Brain pericyte (primary cell): ENCODE data around the gene FSTL4.

ENCODE experiments used
- DNase-seq: peaks from one replicate; pipeline ENCODE4 v3.0.0-alpha.2; 2012; ENCODE audit warnings: low read depth, low spot score

Gene FSTL4

GRCh38 chr5:133514456-133514855 is 97.9 kb downstream of the FSTL4 start:
- DNase-seq, result no peak

GRCh38 chr5:133512896-133513295 is 99.4 kb downstream of the FSTL4 start:
- DNase-seq, result no peak

GRCh38 chr5:133511653-133512235 is 100.6 kb downstream of the FSTL4 start:
- DNase-seq, result no peak

- no peak for DNase-seq
Observed at GRCh38 chr5:133510634-133511262, 101.6 kb downstream of the FSTL4 start.

- DNase-seq, result no peak
Observed at GRCh38 chr5:133509742-133510079, 102.6 kb downstream of the FSTL4 start.

- DNase-seq, result no peak
Observed at GRCh38 chr5:133508845-133509741, 103.2 kb downstream of the FSTL4 start.

- DNase-seq, result no peak
Observed at GRCh38 chr5:133508331-133508730, 104.0 kb downstream of the FSTL4 start.

- no peak for DNase-seq
Observed at GRCh38 chr5:133506181-133506580, 106.2 kb downstream of the FSTL4 start.

GRCh38 chr5:133503511-133503910 is 108.8 kb downstream of the FSTL4 start:
- DNase-seq, result no peak

- no peak for DNase-seq
Observed at GRCh38 chr5:133499895-133500294, 112.4 kb downstream of the FSTL4 start.

- DNase-seq, result no peak
Observed at GRCh38 chr5:133497608-133498348, 114.6 kb downstream of the FSTL4 start.

- no peak for DNase-seq
Observed at GRCh38 chr5:133496631-133497030, 115.7 kb downstream of the FSTL4 start.

- DNase-seq, result no peak
Observed at GRCh38 chr5:133494923-133495246, 117.5 kb downstream of the FSTL4 start.

- DNase-seq, result no peak
Observed at GRCh38 chr5:133494232-133494922, 118.0 kb downstream of the FSTL4 start.

- DNase-seq, result no peak
Observed at GRCh38 chr5:133489632-133490031, 122.7 kb downstream of the FSTL4 start.

- DNase-seq, result no peak
Observed at GRCh38 chr5:133487093-133487492, 125.2 kb downstream of the FSTL4 start.

- no peak for DNase-seq
Observed at GRCh38 chr5:133485468-133485867, 126.9 kb downstream of the FSTL4 start.

- no peak for DNase-seq
Observed at GRCh38 chr5:133483406-133484090, 128.8 kb downstream of the FSTL4 start.

GRCh38 chr5:133482028-133482427 is 130.3 kb downstream of the FSTL4 start:
- no peak for DNase-seq

- DNase-seq, result no peak
Observed at GRCh38 chr5:133480866-133481265, 131.5 kb downstream of the FSTL4 start.

- DNase-seq, result no peak
Observed at GRCh38 chr5:133480366-133480765, 132.0 kb downstream of the FSTL4 start.
